ENCODE results near the gene SLC44A4. TPM values are rescaled to one million over a fixed set of nuclear protein-coding genes. Genes with fewer than 3 reads are reported as not detected.

SLC44A4 gene
- polyA plus RNA-seq, 2 of the 4 experiments (the other 2 are of a cell fraction): 0.27 TPM; not detected in 1

DNA sequence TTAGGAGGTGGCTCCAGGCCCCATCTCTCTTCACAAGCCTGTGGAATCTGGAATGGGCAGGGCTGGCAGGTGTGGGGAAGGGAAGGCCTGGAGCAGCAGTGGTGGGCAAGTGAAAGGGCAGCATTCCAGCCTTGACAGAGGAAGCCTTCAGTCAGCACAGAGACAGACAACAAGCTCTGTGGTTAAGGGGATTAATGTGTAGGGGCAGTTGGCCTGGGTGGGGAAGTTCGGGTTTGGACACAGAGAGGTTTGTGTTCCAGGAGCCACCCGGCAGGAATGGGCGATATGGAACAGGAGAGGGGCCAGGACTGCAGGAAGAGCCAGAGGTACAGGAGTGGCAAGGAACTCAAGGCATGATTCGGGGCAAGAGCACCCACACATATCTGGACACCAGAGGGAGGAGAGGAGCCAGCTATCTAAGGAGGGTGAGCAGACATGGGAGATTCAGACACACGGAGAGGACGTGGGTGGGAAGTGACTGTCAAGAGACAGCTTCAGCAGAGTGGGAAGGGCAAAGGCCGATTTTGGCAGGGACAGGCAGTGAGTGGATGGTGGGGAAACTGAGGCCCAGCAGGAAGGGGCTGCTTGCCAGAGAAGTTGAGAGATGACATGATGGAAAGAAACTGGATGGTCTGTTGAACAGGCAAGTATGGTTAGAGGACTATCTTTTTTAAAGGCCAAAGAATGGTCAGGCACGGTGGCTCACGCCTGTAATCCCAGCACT lies 2.5 kb upstream of the SLC44A4 start:
- ChIA-PET POLR2A (no interaction called here), CTCF (interaction anchor here (2.6 kb wide), 1 partner anchor 72 kb away, joined by 6 read pairs; no protein-coding TSS in a partner anchor)
- ATAC-seq (no peak), FAIRE-seq (no peak), DNase-seq (ENCODE audit: low read depth in 1 of 2, low spot score in 1 of 2) (no peak)
- H3K4me1 ChIP-seq: no peaks in the 10 kb centered on the region
- H3K27ac ChIP-seq: no peak overlapping the region
- no peak overlapping the region for H3K4me2 ChIP-seq
- WGBS (ENCODE audit: missing lambda C conversion rate): 89% methylated on average over 9 of the region's 9 CpGs
- no peak overlapping the region for H3K4me3 ChIP-seq
- TF ChIP-seq NPAS2 (CRISPR knock-in tag; IDR thresholded peaks at IDR 0.05; ENCODE audit: borderline replicate concordance): no peak
- no peak for TF ChIP-seq ESRRA (IDR thresholded peaks at IDR 0.05; ENCODE audit: borderline replicate concordance, low read length)
- TF ChIP-seq ZFP36 (IDR thresholded peaks at IDR 0.05; ENCODE audit: borderline replicate concordance, partially characterized antibody): no peak
- TF ChIP-seq, protein P1, sequence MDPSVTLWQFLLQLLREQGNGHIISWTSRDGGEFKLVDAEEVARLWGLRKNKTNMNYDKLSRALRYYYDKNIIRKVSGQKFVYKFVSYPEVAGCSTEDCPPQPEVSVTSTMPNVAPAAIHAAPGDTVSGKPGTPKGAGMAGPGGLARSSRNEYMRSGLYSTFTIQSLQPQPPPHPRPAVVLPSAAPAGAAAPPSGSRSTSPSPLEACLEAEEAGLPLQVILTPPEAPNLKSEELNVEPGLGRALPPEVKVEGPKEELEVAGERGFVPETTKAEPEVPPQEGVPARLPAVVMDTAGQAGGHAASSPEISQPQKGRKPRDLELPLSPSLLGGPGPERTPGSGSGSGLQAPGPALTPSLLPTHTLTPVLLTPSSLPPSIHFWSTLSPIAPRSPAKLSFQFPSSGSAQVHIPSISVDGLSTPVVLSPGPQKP (IDR thresholded peaks at IDR 0.05; ENCODE audit: low read depth, low read length): no peak
- no peak for TF ChIP-seq TP53 (CRISPR knock-in tag; IDR thresholded peaks at IDR 0.05)
- no peak for TF ChIP-seq CBX8 (IDR thresholded peaks at IDR 0.05)
- TF ChIP-seq, protein P2, sequence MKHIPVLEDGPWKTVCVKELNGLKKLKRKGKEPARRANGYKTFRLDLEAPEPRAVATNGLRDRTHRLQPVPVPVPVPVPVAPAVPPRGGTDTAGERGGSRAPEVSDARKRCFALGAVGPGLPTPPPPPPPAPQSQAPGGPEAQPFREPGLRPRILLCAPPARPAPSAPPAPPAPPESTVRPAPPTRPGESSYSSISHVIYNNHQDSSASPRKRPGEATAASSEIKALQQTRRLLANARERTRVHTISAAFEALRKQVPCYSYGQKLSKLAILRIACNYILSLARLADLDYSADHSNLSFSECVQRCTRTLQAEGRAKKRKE (CRISPR knock-in tag; IDR thresholded peaks at IDR 0.05; ENCODE audit: low read depth): no peak
- TF ChIP-seq, protein P3, sequence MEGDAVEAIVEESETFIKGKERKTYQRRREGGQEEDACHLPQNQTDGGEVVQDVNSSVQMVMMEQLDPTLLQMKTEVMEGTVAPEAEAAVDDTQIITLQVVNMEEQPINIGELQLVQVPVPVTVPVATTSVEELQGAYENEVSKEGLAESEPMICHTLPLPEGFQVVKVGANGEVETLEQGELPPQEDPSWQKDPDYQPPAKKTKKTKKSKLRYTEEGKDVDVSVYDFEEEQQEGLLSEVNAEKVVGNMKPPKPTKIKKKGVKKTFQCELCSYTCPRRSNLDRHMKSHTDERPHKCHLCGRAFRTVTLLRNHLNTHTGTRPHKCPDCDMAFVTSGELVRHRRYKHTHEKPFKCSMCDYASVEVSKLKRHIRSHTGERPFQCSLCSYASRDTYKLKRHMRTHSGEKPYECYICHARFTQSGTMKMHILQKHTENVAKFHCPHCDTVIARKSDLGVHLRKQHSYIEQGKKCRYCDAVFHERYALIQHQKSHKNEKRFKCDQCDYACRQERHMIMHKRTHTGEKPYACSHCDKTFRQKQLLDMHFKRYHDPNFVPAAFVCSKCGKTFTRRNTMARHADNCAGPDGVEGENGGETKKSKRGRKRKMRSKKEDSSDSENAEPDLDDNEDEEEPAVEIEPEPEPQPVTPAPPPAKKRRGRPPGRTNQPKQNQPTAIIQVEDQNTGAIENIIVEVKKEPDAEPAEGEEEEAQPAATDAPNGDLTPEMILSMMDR (IDR thresholded peaks at IDR 0.05): no peak
- TF ChIP-seq KDM5A (IDR thresholded peaks at IDR 0.05): no peak
- TF ChIP-seq, protein P4, sequence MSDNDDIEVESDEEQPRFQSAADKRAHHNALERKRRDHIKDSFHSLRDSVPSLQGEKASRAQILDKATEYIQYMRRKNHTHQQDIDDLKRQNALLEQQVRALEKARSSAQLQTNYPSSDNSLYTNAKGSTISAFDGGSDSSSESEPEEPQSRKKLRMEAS (IDR thresholded peaks at IDR 0.05): no peak
- no peak for TF ChIP-seq HOXA7 (CRISPR knock-in tag; IDR thresholded peaks at IDR 0.05)
- TF ChIP-seq RAD21 (conservative IDR thresholded peaks at IDR 0.05 in 1 of 2, IDR thresholded peaks at IDR 0.05 in 1 of 2): no peak
- TF ChIP-seq POLR2AphosphoS2 (conservative IDR thresholded peaks at IDR 0.05; ENCODE audit: low read length): no peak
- H3K9me3 ChIP-seq: no peaks in the 10 kb centered on the region

DNA sequence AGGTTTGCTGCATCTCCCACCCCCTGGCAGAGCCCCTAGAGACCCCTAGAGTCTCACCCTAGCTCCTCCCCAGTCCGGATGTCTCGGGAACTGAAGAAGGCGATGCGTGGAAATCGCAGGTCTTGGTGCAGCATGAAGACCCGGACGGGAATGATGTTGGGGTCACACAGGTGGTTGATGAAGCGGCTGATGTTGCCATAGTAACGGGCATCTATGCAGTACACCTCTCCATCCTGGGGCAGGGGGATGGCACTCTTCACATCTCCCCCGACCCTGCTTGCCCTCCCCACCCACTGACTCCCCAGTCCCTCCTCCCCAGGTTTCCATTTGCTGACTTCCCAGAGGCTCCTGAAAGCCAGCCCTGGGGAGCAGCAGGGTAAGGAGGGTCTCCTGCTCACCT lies 1.8 kb upstream of the SLC44A4 start:
- Histone ChIP-seq H3K4me1 (no peaks in the 10 kb centered on the region), H3K4me2 (no peak overlapping the region), H3K27ac (no peak overlapping the region), H3K9me3 (no peaks in the 10 kb centered on the region), H3K4me3 (no peak overlapping the region)
- ChIA-PET POLR2A (interaction anchor here (0.5 kb wide), 1 partner anchor 50 kb away, joined by 3 read pairs; no protein-coding TSS in a partner anchor), CTCF (interaction anchor here (1.1 to 4.0 kb wide), 2 partner anchors 8 to 44 kb away, joined by 3 to 25 read pairs; no protein-coding TSS in a partner anchor)
- TF ChIP-seq CBX2 (IDR thresholded peaks at IDR 0.05; ENCODE audit: borderline replicate concordance, low read depth) (no peak), ESRRA (IDR thresholded peaks at IDR 0.05; ENCODE audit: borderline replicate concordance, low read length) (no peak), NPAS2 (CRISPR knock-in tag; IDR thresholded peaks at IDR 0.05; ENCODE audit: borderline replicate concordance) (no peak), EP300 (IDR thresholded peaks at IDR 0.05) (no peak), HOXA7 (CRISPR knock-in tag; IDR thresholded peaks at IDR 0.05) (no peak), PHF8 (IDR thresholded peaks at IDR 0.05; ENCODE audit: borderline replicate concordance, low read depth) (no peak), SMC3 (IDR thresholded peaks at IDR 0.05) (no peak), RAD21 (conservative IDR thresholded peaks at IDR 0.05 in 1 of 2, IDR thresholded peaks at IDR 0.05 in 1 of 2) (no peak), EHMT2 (IDR thresholded peaks at IDR 0.05; ENCODE audit: low read depth) (no peak), SREBF2 (IDR thresholded peaks at IDR 0.05) (no peak), CHD2 (IDR thresholded peaks at IDR 0.05; ENCODE audit: low read length, partially characterized antibody) (no peak), CHD4 (IDR thresholded peaks at IDR 0.05; ENCODE audit: borderline replicate concordance) (no peak), NR3C1 (IDR thresholded peaks at IDR 0.05) (no peak), ZFP36 (IDR thresholded peaks at IDR 0.05; ENCODE audit: borderline replicate concordance, partially characterized antibody) (no peak), ZNF302 (CRISPR knock-in tag; IDR thresholded peaks at IDR 0.05) (no peak), JUNB (IDR thresholded peaks at IDR 0.05) (no peak), TFCP2L1 (CRISPR knock-in tag; IDR thresholded peaks at IDR 0.05) (no peak)
- TF ChIP-seq, protein P5, sequence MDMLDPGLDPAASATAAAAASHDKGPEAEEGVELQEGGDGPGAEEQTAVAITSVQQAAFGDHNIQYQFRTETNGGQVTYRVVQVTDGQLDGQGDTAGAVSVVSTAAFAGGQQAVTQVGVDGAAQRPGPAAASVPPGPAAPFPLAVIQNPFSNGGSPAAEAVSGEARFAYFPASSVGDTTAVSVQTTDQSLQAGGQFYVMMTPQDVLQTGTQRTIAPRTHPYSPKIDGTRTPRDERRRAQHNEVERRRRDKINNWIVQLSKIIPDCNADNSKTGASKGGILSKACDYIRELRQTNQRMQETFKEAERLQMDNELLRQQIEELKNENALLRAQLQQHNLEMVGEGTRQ (IDR thresholded peaks at IDR 0.05): no peak
- TF ChIP-seq, protein P2 (CRISPR knock-in tag; IDR thresholded peaks at IDR 0.05; ENCODE audit: low read depth): no peak
- WGBS (ENCODE audit: missing lambda C conversion rate): 92% methylated on average over 10 of the region's 10 CpGs
- DNase-seq (ENCODE audit: low read depth in 1 of 2, low spot score in 1 of 2): no peak
- no peak for FAIRE-seq
- no peak for ATAC-seq
